NCI-H82 (cell line): Measurements from ENCODE around the gene ABR.
"Not testable (repeated sequence)": the region's sequence is repeated elsewhere in the genome, so short reads cannot be mapped to it uniquely, and the experiment has no call there.

ENCODE experiments used
- DNase-seq: peaks from one replicate; lab custom pipeline; 2025; lab: John Stamatoyannopoulos, UW

Gene ABR

GRCh38 chr17:1173432-1174262, 6.1 kb downstream of the ABR start:
- DNase-seq, result no peak

- DNase-seq, result no peak
Observed at GRCh38 chr17:1171953-1172352, 7.8 kb downstream of the ABR start.

GRCh38 chr17:1170739-1171138, 9.0 kb downstream of the ABR start:
- DNase-seq, result no peak

GRCh38 chr17:1169929-1170312, 9.9 kb downstream of the ABR start:
- no peak for DNase-seq

GRCh38 chr17:1169221-1169928, 10.4 kb downstream of the ABR start:
- DNase-seq, result no peak

- no peak for DNase-seq
Observed at GRCh38 chr17:1168533-1169220, 11.1 kb downstream of the ABR start.

- DNase-seq, result no peak
Observed at GRCh38 chr17:1166276-1166675, 13.5 kb downstream of the ABR start.

GRCh38 chr17:1165836-1166235, 13.9 kb downstream of the ABR start:
- DNase-seq, result no peak

- no peak for DNase-seq
Observed at GRCh38 chr17:1164935-1165556, 14.7 kb downstream of the ABR start.

- DNase-seq, result no peak
Observed at GRCh38 chr17:1162116-1162855, 17.5 kb downstream of the ABR start.

- DNase-seq, result no peak
Observed at GRCh38 chr17:1160591-1161390, 19.0 kb downstream of the ABR start.

GRCh38 chr17:1159431-1160180, 20.2 kb downstream of the ABR start:
- no peak for DNase-seq

- DNase-seq, result no peak
Observed at GRCh38 chr17:1158879-1159278, 20.9 kb downstream of the ABR start.

GRCh38 chr17:1156864-1157263, 22.9 kb downstream of the ABR start:
- DNase-seq, result no peak

GRCh38 chr17:1154704-1155103, 25.1 kb downstream of the ABR start:
- DNase-seq, result no peak

GRCh38 chr17:1153795-1154546, 25.8 kb downstream of the ABR start:
- peak; percentile 76 for DNase-seq

GRCh38 chr17:1152582-1152981, 27.2 kb downstream of the ABR start:
- DNase-seq, result not testable (repeated sequence)

- peak; percentile 58 for DNase-seq
Observed at GRCh38 chr17:1150863-1151600, 28.7 kb downstream of the ABR start.

GRCh38 chr17:1149869-1150268, 29.9 kb downstream of the ABR start:
- no peak for DNase-seq
